Hepatic stellate cell (primary cell): Measurements from ENCODE around the gene BNC2.

Experiments used
- DNase-seq: peaks from one replicate; pipeline ENCODE4 v3.0.0; 2011; ENCODE audit warnings: low spot score

Gene BNC2

GRCh38 chr9:16676519-16676918, 194.0 kb downstream of the BNC2 start:
- no peak for DNase-seq

- DNase-seq, result no peak
These were observed 195.3 kb downstream of the BNC2 start for GRCh38 chr9:16675131-16675530.

DNA sequence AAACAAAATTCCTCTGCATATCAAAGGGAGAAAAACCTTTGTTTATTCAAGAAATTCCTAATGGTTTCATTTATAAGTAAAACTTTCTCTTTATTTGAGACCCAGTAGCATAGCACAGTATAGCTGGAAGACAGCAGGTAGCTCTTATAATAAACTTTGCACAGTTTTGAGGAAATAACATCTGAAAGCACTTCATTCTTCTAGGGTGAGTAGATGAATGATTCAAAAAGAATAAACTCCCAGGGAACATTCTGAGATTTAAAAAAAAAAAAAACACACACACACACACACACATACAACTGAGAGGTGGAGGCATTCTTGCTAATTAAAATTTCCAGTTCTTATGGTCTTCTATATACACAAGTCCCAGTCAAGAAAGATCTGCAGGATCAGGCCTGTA, 197.3 kb downstream of the BNC2 start:
- DNase-seq, result no peak

DNA sequence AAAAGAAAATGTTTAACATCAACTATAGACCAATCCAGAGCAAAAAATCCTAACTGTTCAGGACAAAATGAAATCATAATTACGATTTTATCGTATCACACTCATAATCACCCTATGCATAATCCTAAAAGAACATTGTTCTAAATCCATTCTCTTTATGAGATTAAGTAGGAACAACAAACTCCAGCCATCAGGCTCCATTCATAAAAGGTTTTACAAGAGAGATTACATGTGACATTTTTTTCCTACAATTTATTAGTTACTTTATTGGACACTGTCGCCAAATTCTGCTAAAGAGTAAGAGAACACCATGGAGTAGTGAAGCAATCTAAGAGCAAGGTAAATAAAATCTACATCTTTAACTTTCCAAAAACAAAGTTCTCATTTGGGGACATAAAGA, 198.0 kb downstream of the BNC2 start:
- no peak for DNase-seq

DNA sequence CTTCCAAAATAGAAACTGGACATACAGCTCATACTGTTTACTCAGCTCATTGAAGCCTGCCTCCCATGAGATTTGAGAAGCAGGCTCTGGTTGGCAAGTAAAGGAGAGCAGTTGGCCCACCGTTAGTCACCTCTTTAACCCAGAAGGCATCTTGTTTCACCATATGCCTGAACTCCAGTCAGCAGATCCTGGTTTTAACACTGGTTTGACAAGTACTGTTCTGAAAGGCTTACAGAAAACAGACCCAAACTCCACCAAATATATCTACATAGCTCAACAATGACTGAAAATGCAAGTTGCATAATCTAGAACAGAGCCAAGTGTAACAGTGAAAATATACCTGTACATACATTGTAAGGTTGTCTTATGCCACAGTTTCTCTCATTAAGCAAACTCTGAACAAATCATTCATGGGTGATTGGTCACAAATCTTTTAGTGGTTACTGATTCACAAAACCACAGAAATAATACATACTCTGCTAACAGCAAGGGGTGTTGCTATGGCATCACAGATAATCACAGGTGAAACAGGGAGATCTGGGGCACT, 198.8 kb downstream of the BNC2 start:
- peak; percentile 43 for DNase-seq

GRCh38 chr9:16670791-16671190, 199.7 kb downstream of the BNC2 start:
- DNase-seq, result no peak

- no peak for DNase-seq
These were observed 201.7 kb downstream of the BNC2 start for GRCh38 chr9:16668734-16669295.

DNA sequence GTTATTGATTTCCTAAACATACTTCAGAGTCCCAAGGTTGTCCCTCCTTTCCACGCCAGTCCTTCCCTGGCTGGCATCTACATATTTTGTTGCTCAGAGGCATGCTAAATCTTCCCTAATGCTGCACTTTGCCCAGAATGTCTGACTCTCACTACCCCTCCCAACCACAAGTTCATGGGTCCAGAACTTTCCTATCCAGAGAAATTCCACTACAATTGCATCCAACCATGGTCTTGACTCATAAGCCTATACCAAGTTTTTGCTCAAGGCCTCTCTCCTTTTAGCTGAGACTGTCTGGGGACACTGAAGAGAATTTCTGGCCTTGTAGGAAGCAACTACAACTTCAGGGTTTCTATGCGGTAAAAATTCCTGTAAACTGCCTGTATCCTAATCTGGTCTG, 206.3 kb downstream of the BNC2 start:
- no peak for DNase-seq

DNA sequence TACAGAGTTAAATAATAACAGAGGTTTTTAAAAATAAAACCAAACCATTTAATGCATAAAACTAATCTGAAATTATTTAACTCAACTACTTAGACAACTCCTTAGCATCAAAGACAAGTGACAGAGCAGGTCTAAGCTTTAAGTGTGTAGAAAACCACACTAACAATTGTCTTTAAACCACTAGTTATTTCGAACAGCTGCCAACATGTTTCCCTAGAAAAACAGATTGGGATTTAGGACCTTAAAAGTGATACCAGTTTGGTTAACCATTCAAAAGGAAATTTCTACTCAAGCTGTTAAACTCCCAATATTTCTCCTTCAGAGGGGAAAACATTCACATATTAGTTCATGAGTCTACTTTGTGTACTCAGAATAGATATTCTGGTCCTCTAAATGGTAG, 208.7 kb downstream of the BNC2 start:
- DNase-seq, result no peak

- no peak for DNase-seq
These were observed 211.4 kb downstream of the BNC2 start for GRCh38 chr9:16659096-16659495.

GRCh38 chr9:16656432-16657169, 213.9 kb downstream of the BNC2 start:
- no peak for DNase-seq

DNA sequence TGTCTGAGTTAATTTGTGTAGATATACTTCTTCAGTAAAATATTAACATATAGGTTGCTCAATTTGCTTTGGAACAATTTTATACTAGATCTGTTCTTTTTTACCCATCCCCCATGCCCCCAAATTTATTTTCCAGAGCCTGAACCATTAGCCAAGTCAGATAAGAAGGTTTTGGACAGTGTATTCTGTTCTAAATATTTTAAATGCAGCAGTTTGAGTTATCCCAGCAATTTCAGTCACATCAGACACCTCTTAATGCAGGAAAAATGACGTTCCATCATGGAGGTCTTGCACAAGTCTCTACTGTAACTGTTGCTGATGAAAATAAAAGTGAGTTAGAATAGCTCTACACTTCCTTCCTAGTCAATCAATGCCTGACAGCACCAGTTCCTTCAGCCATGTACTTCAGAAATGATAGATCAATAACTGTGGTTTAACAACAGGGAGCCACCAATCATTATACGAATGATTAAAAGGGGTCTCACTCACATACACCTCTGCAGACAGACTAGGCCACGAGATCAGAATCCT, 215.8 kb downstream of the BNC2 start:
- no peak for DNase-seq

GRCh38 chr9:16653491-16654399, 216.7 kb downstream of the BNC2 start:
- DNase-seq, result no peak

DNA sequence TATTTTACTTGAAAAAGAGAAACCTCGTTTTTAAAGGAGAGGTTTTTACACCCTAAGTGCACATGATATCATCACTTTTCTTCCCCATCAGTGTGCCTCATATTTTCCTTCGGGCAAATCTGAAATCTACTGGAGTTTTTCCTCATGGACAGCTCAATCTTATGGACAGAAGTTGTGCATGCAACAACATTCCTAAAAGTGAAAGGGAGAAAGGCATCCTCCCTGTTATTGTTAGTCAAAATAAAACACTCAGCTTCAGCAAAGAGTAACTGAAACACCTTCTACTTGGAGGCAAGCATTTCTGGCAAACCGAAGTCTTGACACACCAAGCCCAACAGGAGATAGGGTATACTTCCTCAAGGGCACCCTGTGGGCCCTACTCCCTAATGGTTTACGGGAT, 217.9 kb downstream of the BNC2 start:
- no peak for DNase-seq

GRCh38 chr9:16651446-16651964, 219.0 kb downstream of the BNC2 start:
- no peak for DNase-seq

DNA sequence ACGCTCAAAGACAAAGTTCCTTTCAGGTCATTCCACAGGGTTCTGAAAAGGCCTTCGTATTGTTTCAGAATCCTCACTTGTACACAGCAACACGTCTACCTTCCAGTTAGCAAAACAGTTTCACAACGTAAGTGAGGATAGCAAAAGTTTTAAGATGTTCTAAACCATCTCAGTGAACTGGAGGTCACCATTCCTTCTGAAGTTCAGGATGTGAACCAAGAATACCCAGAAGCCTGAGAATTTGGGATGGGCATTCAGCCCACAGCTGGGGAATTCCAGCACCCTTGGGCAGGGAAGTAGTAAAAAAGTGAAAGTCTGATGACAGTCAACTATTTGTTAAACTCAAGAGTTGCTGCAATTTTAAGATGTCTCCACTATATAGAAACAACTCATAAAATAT, 224.5 kb downstream of the BNC2 start:
- no peak for DNase-seq

GRCh38 chr9:16642421-16643109, 227.9 kb downstream of the BNC2 start:
- DNase-seq, result no peak

DNA sequence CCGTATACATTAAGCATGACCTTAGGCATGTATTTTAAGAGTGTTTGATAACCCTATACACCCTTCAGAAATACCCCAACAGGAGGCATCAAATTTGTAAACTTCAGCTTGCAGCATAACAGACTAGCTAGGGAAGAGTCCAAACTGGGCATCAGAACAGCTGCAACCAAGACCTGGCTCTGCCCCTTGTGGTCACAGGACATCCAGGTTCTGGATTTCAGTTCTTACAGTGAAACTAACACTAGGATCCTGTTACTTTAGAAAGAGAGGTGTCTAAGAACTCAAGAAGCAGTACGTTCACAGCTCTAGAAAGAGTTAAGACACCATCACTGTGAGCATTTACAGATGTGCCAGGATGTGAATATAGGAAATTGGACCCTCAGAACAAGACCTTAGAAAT, 229.8 kb downstream of the BNC2 start:
- no peak for DNase-seq

GRCh38 chr9:16639644-16640043, 230.8 kb downstream of the BNC2 start:
- DNase-seq, result no peak

GRCh38 chr9:16637911-16638310, 232.6 kb downstream of the BNC2 start:
- no peak for DNase-seq

DNA sequence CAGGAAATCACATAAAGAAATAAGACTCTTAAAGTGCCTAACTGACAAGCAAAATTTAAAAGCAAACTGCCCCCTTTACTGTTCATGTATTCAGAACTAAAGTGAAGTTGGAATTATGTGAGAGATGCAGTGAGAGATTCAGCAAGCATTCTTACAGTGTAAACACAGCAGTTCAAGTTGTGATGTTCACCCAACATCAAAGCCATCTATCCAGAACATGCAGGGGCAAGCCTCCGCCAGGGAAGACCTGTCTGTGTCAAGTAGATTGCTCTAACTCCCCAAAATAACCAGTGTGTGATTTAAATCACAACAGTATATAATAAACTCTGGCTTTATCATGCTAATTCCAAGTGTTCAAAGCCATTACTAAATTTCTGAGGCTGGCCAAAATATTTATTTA, 233.3 kb downstream of the BNC2 start:
- no peak for DNase-seq

DNA sequence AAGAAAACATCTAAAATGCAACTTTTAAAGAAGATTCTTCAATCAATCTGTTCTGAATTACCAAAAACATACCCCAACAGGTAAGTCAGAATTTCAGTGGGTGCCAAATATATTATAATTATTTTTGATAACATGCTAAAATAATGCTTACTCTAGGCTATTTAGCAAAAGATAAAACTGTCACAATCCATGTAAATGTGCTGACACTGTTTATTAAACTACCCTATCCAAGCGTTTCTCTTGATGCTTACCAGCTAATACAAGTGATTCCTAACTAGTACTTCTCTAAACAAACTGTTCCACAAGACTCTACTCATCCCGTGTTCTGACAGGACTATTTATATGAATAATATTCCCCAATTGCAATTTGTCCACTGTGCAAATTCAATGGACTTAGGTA, 236.7 kb downstream of the BNC2 start:
- DNase-seq, result no peak
